Neuron (in vitro differentiated cells): ENCODE measurements around the gene TGIF2.

Source experiments
- H2AFZ ChIP-seq: one replicate; pipeline ENCODE4 v1.6.1; 2013; ENCODE audit warnings: low read depth, mild to moderate bottlenecking, inconsistent platforms, low read length, moderate library complexity
- H3K27me3 ChIP-seq: one replicate; pipeline ENCODE4 v1.6.1; 2013; ENCODE audit warnings: low read length; ENCODE audit not compliant: insufficient read depth
- H3K36me3 ChIP-seq: one replicate; pipeline ENCODE4 v1.6.1; 2013; ENCODE audit warnings: low read length; ENCODE audit not compliant: insufficient read depth
- H3K4me1 ChIP-seq: one replicate; pipeline ENCODE4 v1.6.1; 2013; ENCODE audit warnings: low read length; ENCODE audit not compliant: insufficient read depth
- H3K4me3 ChIP-seq: 2 replicates; pipeline ENCODE4 v1.5.1; 2013; ENCODE audit warnings: mild to moderate bottlenecking, low read length, moderate library complexity
- H3K9me3 ChIP-seq: one replicate; pipeline ENCODE4 v1.6.1; 2013; ENCODE audit warnings: low read length

TGIF2 gene

DNA sequence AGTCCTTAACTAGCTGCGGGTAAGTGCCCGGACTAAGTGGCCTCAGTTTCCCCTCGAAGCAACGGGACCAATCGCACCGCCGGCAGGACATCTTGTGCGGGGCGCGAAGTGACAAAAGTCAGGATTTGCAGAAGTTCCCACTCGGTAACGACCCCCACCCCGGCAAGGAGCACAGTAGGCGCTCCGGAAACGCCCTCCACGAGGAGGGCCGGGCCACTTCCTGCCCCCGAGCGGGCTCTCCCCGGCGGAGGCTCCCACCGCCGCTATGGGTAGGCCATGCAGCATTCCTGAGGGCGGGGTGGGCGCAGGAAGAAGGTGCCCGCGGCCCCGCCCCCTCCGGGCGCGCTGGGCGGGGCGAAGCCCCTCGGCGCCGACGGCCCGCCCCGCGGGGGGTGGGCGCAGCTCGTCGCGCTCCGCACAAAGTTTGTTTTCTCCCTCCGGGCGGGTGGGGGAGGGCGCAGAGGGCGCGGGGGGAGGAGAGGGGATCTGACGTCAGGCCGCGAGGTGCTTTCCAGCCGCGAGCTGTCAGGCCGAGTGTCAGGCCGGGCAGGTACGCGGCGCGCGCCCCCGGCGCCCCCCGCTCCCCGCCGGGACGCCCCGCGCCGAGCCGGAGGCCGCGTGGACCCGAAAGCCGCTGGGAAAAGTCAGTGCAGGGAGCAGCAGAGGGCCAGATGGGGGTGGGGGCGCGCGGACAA, at the start of gene TGIF2:
Gene TGIF2 (plus strand): TSS at position 495 of the 695 bp plus-strand sequence. CDS start 5,178 bp downstream, outside the sequence.
- Histone ChIP-seq H2AFZ (peak within 1 kb of the TSS; percentile 74), H3K4me1 (peaks cover 26% of the 10 kb centered on the region), H3K27me3 (no peaks in the 10 kb centered on the region), H3K9me3 (no peaks in the 10 kb centered on the region), H3K4me3 (peak within 1 kb of the TSS; percentile 89), H3K36me3 (peaks cover 4% of the 10 kb centered on the region)

DNA sequence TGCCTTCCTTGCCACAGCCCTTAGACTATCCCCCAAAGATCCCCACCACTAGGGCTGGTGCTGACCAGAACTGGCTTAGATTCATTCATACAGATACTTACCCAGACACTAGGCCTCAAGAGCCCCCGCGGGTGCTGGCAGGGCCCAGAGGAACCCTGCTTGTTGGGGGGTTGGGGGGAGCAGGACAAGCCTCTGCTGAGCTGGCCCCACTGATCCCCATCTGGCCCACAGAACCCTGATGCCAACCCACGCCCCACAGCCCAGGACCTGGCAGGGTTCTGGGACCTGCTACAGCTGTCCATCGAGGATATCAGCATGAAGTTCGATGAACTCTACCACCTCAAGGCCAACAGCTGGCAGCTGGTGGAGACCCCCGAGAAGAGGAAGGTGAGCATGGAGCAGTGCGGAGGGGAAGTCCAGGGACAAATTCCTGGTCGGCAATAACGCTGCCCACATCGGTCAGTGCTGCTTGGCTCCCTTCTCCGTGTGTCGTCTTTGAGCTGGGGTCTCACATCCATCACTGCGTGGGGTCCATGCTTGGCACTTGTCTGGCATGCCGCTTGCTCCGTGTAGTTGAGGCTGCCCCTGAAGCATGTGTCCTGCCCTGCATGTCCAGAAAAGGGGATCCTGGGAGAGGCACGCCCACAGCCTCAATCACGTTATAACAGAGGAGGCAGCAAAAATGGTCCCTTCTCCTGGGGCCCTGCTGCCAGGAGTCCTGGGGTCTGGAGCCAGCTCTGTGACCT, 47.6 kb upstream of the TGIF2 start:
- peaks cover 64% of the 10 kb centered on the region for H3K36me3 ChIP-seq
- H3K9me3 ChIP-seq, result no peaks in the 10 kb centered on the region
- H3K27me3 ChIP-seq, result no peaks in the 10 kb centered on the region
- no peak overlapping the region for H2AFZ ChIP-seq
- no peak overlapping the region for H3K4me3 ChIP-seq
- H3K4me1 ChIP-seq, result no peaks in the 10 kb centered on the region

DNA sequence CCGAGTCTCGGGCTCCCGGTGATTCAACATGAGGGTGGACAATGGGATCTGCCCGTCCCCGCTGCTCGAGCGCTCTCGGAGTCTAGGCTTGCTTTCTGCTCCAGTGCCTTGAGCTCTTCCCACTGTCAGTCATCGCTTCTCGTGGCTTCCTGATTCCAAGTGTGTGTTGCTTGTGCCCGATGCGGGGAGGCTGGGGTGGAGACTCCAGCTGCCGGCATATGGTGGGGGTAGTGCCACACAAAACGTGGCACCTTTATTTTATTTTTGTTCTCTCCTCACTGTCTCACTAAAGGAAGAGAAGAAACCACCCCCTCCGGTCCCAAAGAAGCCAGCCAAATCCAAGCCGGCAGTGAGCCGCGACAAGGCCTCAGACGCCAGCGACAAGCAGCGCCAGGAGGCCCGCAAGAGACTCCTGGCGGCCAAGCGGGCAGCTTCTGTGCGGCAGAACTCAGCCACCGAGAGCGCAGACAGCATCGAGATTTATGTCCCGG, 46.8 kb upstream of the TGIF2 start:
- no peaks in the 10 kb centered on the region for H3K4me1 ChIP-seq
- no peaks in the 10 kb centered on the region for H3K27me3 ChIP-seq
- H3K36me3 ChIP-seq, result peaks cover 61% of the 10 kb centered on the region
- H2AFZ ChIP-seq, result no peak overlapping the region
- no peaks in the 10 kb centered on the region for H3K9me3 ChIP-seq
- no peak overlapping the region for H3K4me3 ChIP-seq

DNA sequence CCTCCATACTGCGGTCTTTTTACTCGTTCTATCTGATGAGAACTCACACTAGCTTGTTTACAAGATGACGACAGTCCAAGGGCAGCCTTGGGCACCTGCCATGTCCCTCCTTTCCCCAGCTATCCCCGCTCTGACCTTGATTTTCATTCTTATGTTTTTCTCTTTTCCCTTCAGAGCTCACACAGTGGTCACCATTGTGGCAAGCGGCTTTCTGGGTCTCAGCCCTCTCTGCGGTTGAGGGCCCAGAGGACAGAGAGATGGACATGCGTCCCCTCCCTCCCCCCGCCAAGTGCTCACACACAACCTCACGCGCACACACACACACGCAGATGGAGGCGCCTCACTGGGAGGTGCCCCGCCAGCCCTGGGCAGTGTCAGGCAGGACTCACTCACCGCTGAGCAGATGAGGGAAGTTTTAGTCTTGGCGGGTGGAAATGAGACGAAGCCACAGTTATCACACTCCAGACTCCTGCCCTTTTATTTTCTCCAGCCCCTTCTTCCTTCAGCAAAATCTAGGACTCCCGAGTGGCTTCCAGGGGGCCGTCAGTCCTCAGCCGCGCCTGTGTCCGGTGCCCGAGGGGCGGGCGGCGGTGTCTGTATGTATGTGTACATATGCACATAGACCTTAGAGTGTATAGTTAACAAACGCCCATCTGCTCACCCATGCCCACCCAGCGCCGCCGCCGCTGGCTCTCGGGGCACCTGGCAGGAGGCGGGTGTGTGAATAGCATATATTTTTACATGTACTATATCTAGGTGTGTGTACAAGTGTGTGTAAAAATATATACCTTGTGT, 45.9 kb upstream of the TGIF2 start:
- H3K36me3 ChIP-seq, result peaks cover 54% of the 10 kb centered on the region

DNA sequence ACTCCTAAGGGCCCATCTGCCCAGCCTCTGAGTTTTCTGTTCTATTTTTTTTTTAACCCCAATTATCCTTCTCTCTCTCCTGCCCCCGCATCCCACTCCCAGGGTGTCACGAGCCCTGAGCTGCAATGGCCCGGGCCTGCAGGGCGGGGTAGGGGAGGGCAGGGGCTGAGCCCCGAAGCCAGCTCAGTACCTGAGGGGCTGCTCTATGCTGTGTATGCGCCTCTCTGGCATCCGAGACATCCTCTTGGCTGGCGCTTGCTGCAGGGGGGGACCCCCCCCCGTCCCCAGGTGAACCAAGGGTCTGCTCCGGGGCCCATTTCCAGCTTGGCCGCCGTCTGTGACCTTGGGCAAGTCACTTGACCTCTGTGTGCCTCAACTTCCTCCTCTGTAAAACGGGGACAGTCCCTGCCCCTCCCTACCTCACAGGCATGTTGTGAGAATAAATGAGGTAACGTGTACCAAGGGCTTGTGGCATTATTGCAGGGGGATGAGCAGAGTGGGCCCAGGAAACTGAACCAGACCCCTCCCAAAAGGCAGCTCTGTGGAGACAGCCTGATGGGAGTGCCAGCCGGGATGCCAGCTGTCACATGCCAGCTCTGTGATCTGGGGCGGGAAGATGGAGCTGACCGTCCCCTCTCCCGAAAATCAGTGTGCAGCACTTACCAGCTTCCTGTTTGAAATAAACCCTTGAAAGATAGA, 45.1 kb upstream of the TGIF2 start:
- H3K4me3 ChIP-seq, result no peak overlapping the region
- no peaks in the 10 kb centered on the region for H3K27me3 ChIP-seq
- no peaks in the 10 kb centered on the region for H3K4me1 ChIP-seq
- H3K36me3 ChIP-seq, result peaks cover 50% of the 10 kb centered on the region
- no peaks in the 10 kb centered on the region for H3K9me3 ChIP-seq
- no peak overlapping the region for H2AFZ ChIP-seq

More for the DNA sequence above, 45.9 kb upstream of the TGIF2 start:
- Histone ChIP-seq H2AFZ (no peak overlapping the region), H3K9me3 (no peaks in the 10 kb centered on the region), H3K4me3 (no peak overlapping the region), H3K4me1 (no peaks in the 10 kb centered on the region), H3K27me3 (no peaks in the 10 kb centered on the region)

DNA sequence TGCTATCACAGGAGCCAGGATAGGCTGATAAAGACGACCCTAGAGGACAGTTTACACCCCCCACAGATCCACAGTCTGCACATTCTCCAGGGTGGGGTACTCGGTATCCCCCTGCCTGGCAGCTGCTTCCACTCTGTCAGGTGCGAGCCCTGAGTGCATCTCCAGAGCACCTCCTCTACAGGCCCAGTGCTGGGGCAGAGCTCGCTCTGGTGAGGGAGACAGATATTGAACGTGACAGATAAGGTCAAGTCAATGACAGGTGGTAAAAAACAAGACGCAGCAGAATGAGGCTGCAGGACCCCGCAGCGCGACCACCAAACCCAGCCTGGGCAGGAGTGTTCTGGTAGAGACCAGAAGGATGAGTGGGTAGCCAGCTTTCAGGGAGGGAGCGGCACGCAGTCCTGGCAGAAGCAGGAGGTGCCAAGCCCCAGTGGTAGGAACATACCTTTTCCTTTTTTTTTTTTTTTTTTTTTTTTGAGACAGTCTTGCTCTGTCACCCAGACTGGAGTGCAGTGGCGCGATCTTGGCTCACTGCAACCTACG, 44.5 kb upstream of the TGIF2 start:
- Histone ChIP-seq H3K9me3 (no peaks in the 10 kb centered on the region), H3K4me3 (no peak overlapping the region), H3K27me3 (no peaks in the 10 kb centered on the region), H3K36me3 (peaks cover 44% of the 10 kb centered on the region), H2AFZ (no peak overlapping the region), H3K4me1 (no peaks in the 10 kb centered on the region)

DNA sequence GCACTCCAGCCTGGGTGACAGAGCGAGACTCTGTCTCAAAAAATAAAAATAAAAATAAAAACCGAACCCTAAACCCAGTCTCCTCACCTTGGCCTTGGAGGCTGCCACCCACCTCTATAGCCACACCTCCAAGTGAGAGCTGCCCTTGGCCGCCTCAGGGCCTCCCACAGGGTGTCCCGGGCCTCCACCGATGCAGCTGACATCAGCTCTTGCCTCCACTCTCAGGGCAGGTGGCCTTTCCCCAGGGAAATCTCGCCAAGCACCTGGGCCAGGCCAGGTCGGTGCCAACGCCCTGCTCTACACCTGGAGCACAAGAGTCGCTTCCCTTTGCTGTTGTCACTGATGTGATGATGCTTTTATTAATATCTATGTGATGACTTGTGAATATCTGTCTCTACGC, 41.0 kb upstream of the TGIF2 start:
- no peaks in the 10 kb centered on the region for H3K27me3 ChIP-seq
- no peak overlapping the region for H2AFZ ChIP-seq
- H3K4me3 ChIP-seq, result no peak overlapping the region
- H3K36me3 ChIP-seq, result peaks cover 17% of the 10 kb centered on the region
- H3K4me1 ChIP-seq, result no peaks in the 10 kb centered on the region
- no peaks in the 10 kb centered on the region for H3K9me3 ChIP-seq

DNA sequence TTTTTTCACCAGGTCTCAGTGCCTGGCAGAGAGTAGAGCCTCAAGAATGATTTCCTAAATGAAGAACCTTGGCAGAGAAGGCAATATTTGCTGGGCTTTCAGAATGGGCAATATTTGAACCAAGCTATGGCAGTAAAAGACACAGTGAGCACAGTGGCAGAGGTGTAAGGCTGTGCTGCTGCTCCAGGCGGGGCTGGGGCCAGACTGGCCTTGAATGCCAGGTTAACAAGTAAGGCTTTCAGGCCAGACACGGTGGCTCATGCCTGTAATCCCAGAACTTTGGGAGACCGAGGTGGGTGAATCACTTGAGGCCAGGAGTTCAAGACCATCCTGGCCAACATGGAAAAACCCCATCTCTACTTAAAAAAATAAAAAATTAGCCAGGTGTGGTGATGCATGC, 40.6 kb upstream of the TGIF2 start:
- Histone ChIP-seq H3K27me3 (no peaks in the 10 kb centered on the region), H3K4me3 (no peak overlapping the region), H3K4me1 (no peaks in the 10 kb centered on the region), H3K36me3 (peaks cover 13% of the 10 kb centered on the region), H3K9me3 (no peaks in the 10 kb centered on the region), H2AFZ (no peak overlapping the region)

DNA sequence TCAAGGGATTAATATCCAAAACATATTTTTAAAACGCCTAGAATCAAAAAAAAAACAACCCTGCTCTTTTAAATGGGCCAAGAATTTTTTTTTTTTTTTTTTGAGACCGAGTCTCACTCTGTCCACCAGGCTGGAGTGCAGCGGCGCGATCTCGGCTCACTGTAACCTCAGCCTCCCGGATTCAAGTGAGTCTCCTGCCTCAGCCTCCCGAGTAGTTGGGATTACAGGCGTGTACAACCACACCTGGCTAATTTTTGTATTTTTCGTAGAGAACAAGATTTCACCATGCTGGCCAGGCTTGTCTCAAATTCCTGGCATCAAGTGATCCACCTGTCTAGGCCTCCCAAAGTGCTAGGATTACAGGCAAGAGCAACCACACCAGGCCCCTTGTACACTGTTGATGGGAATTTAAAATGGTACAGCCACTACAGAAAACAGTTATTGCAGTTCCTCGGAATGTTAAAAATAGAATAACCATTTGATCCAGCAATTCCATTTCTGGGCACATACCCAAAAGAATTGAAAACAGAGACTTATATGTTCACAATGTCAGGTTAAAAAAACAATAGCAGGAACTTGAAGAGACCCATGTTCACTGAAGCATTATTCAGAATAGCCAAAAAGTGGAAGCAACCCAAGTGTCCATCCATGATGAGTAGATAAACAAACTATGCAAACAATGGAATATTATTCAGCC, 35.2 kb upstream of the TGIF2 start:
- Histone ChIP-seq H3K36me3 (no peaks in the 10 kb centered on the region), H2AFZ (no peak overlapping the region), H3K4me3 (no peak overlapping the region), H3K4me1 (peaks cover 4% of the 10 kb centered on the region), H3K27me3 (no peaks in the 10 kb centered on the region), H3K9me3 (no peaks in the 10 kb centered on the region)

DNA sequence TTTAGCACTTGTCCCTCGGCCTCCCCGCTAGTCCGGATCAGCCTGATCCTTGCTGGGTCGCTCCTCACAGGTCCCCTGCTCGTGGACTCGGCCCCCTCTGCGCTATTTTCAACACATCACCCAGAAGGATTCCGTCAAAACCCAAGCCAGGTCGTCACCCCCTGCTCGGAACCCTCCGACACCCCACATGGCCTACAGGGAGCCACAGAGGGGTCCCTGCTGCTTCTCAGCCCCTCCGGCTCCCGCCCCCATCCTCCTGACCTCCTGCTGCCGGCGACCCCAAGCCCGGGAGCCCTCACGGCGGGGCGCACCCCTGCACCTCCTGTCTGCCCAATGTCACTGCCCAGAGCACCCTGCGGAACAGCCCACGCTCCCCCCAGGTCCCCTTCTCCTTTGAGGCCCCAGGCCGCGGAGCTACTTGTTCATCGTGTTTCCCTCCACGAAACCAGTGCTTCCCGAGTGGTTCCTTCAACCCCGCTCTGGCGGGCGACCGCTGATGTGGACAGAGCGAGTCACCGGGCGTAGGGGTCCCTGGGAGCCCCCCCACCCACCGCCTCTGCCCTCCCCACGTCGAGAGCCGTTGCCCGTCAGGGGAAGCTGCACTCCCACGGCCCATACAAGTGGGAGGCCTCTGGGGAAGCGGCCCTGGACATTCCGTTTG, 32.7 kb upstream of the TGIF2 start:
- H3K27me3 ChIP-seq, result no peaks in the 10 kb centered on the region
- no peaks in the 10 kb centered on the region for H3K36me3 ChIP-seq
- peaks cover 4% of the 10 kb centered on the region for H3K4me1 ChIP-seq
- H2AFZ ChIP-seq, result no peak overlapping the region
- no peak overlapping the region for H3K4me3 ChIP-seq
- no peaks in the 10 kb centered on the region for H3K9me3 ChIP-seq

DNA sequence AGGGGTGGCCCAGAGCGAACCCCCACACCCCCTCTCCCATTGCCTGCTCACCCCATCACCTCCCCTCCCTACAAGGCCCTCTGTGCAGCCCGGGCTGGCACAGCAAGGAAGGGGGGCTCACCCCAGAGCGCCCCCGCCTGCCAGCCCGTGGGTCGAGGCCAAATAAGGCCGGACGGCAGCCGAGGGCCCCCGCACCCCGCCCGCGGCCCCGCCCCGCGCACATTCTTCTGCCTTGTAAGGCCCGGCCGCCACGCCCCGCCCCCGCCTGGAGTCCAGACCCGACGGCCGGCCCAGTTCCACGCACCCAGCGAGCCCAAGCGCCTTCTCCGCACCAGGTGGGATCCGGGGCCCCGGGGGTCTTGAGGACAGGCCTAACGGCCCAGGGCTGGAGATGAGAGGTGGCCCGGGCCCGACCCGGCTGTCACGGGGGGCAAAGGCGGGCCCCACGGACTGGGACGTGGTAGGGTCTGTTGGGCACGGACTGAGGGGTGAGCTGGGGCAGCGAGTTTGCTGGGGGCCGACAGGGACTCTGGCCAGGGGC, 32.1 kb upstream of the TGIF2 start, which contains the start of gene MYL9:
Gene MYL9 (plus strand): TSS at position 293 of the 541 bp plus-strand sequence. CDS start 3,366 bp downstream, outside the sequence.
- no peaks in the 10 kb centered on the region for H3K27me3 ChIP-seq
- H3K9me3 ChIP-seq, result no peaks in the 10 kb centered on the region
- H3K4me1 ChIP-seq, result peaks cover 4% of the 10 kb centered on the region
- no peak within 1 kb of the TSS for H3K4me3 ChIP-seq
- no peak within 1 kb of the TSS for H2AFZ ChIP-seq
- no peaks in the 10 kb centered on the region for H3K36me3 ChIP-seq
